ENCODE data around the gene FAM131A.

FAM131A gene

GRCh38 chr3:184348057-184348382, 10.6 kb downstream of the FAM131A start:
- DNase-seq (ENCODE audit: low read depth, low spot score), result no peak
- Histone ChIP-seq H3K4me3 (ENCODE audit: insufficient read length, low read depth) (no peak overlapping the region), H3K9ac (ENCODE audit: insufficient read length, low read depth) (no peak overlapping the region), H3K27me3 (ENCODE audit: insufficient read depth, insufficient read length) (no peaks in the 10 kb centered on the region), H3K9me3 (ENCODE audit: insufficient read depth, low read length) (no peaks in the 10 kb centered on the region), H3K36me3 (ENCODE audit: insufficient read depth, insufficient read length, low read length) (peaks cover 64% of the 10 kb centered on the region), H3K4me1 (ENCODE audit: insufficient read depth, insufficient read length) (peaks cover 23% of the 10 kb centered on the region)
- TF ChIP-seq SUZ12 (IDR thresholded peaks at IDR 0.05; ENCODE audit: extremely low read depth, insufficient read depth, insufficient read length) (no peak), ZNF274 (IDR thresholded peaks at IDR 0.05; ENCODE audit: low read depth, low read length) (no peak), YY1 (IDR thresholded peaks at IDR 0.05; ENCODE audit: insufficient read depth, insufficient read length) (no peak)

- Histone ChIP-seq H3K36me3 (ENCODE audit: insufficient read depth, insufficient read length, low read length) (peaks cover 67% of the 10 kb centered on the region), H3K27me3 (ENCODE audit: insufficient read depth, insufficient read length) (no peaks in the 10 kb centered on the region), H3K4me3 (ENCODE audit: insufficient read length, low read depth) (no peak overlapping the region), H3K4me1 (ENCODE audit: insufficient read depth, insufficient read length) (peaks cover 26% of the 10 kb centered on the region), H3K9me3 (ENCODE audit: insufficient read depth, low read length) (no peaks in the 10 kb centered on the region), H3K9ac (ENCODE audit: insufficient read length, low read depth) (no peak overlapping the region)
- no peak for TF ChIP-seq ZNF274 (IDR thresholded peaks at IDR 0.05; ENCODE audit: low read depth, low read length)
- no peak for TF ChIP-seq SUZ12 (IDR thresholded peaks at IDR 0.05; ENCODE audit: extremely low read depth, insufficient read depth, insufficient read length)
- no peak for DNase-seq (ENCODE audit: low read depth, low spot score)
Observed at GRCh38 chr3:184349563-184350470, 12.4 kb downstream of the FAM131A start.

- Histone ChIP-seq H3K4me3 (ENCODE audit: insufficient read length, low read depth) (no peak overlapping the region), H3K27me3 (ENCODE audit: insufficient read depth, insufficient read length) (no peaks in the 10 kb centered on the region), H3K9me3 (ENCODE audit: insufficient read depth, low read length) (no peaks in the 10 kb centered on the region), H3K4me1 (ENCODE audit: insufficient read depth, insufficient read length) (peaks cover 27% of the 10 kb centered on the region), H3K9ac (ENCODE audit: insufficient read length, low read depth) (no peak overlapping the region), H3K36me3 (ENCODE audit: insufficient read depth, insufficient read length, low read length) (peaks cover 72% of the 10 kb centered on the region)
- no peak for DNase-seq (ENCODE audit: low read depth, low spot score)
- TF ChIP-seq SUZ12 (IDR thresholded peaks at IDR 0.05; ENCODE audit: extremely low read depth, insufficient read depth, insufficient read length), result no peak
- TF ChIP-seq YY1 (IDR thresholded peaks at IDR 0.05; ENCODE audit: insufficient read depth, insufficient read length), result no peak
- no peak for TF ChIP-seq ZNF274 (IDR thresholded peaks at IDR 0.05; ENCODE audit: low read depth, low read length)
Observed at GRCh38 chr3:184350618-184351017, 13.2 kb downstream of the FAM131A start.

GRCh38 chr3:184351511-184352148, 14.2 kb downstream of the FAM131A start:
- Histone ChIP-seq H3K4me3 (ENCODE audit: insufficient read length, low read depth) (no peak overlapping the region), H3K9ac (ENCODE audit: insufficient read length, low read depth) (no peak overlapping the region), H3K36me3 (ENCODE audit: insufficient read depth, insufficient read length, low read length) (peaks cover 69% of the 10 kb centered on the region), H3K27me3 (ENCODE audit: insufficient read depth, insufficient read length) (no peaks in the 10 kb centered on the region), H3K9me3 (ENCODE audit: insufficient read depth, low read length) (no peaks in the 10 kb centered on the region), H3K4me1 (ENCODE audit: insufficient read depth, insufficient read length) (peaks cover 24% of the 10 kb centered on the region)
- TF ChIP-seq SUZ12 (IDR thresholded peaks at IDR 0.05; ENCODE audit: extremely low read depth, insufficient read depth, insufficient read length) (no peak), ZNF274 (IDR thresholded peaks at IDR 0.05; ENCODE audit: low read depth, low read length) (no peak), YY1 (IDR thresholded peaks at IDR 0.05; ENCODE audit: insufficient read depth, insufficient read length) (no peak)
- DNase-seq (ENCODE audit: low read depth, low spot score), result no peak

GRCh38 chr3:184352149-184352785, 14.9 kb downstream of the FAM131A start:
- Histone ChIP-seq H3K4me3 (ENCODE audit: insufficient read length, low read depth) (no peak overlapping the region), H3K27me3 (ENCODE audit: insufficient read depth, insufficient read length) (no peaks in the 10 kb centered on the region), H3K4me1 (ENCODE audit: insufficient read depth, insufficient read length) (peaks cover 24% of the 10 kb centered on the region), H3K36me3 (ENCODE audit: insufficient read depth, insufficient read length, low read length) (peaks cover 69% of the 10 kb centered on the region), H3K9ac (ENCODE audit: insufficient read length, low read depth) (no peak overlapping the region), H3K9me3 (ENCODE audit: insufficient read depth, low read length) (no peaks in the 10 kb centered on the region)
- DNase-seq (ENCODE audit: low read depth, low spot score), result no peak
- TF ChIP-seq SUZ12 (IDR thresholded peaks at IDR 0.05; ENCODE audit: extremely low read depth, insufficient read depth, insufficient read length), result no peak
- no peak for TF ChIP-seq YY1 (IDR thresholded peaks at IDR 0.05; ENCODE audit: insufficient read depth, insufficient read length)
- no peak for TF ChIP-seq ZNF274 (IDR thresholded peaks at IDR 0.05; ENCODE audit: low read depth, low read length)

GRCh38 chr3:184352897-184353545, 15.6 kb downstream of the FAM131A start:
- no peak overlapping the region for H3K4me3 ChIP-seq (ENCODE audit: insufficient read length, low read depth)
- no peaks in the 10 kb centered on the region for H3K27me3 ChIP-seq (ENCODE audit: insufficient read depth, insufficient read length)
- H3K9me3 ChIP-seq (ENCODE audit: insufficient read depth, low read length), result no peaks in the 10 kb centered on the region
- peaks cover 26% of the 10 kb centered on the region for H3K4me1 ChIP-seq (ENCODE audit: insufficient read depth, insufficient read length)
- H3K36me3 ChIP-seq (ENCODE audit: insufficient read depth, insufficient read length, low read length), result peaks cover 75% of the 10 kb centered on the region
- no peak for DNase-seq (ENCODE audit: low read depth, low spot score)
- H3K9ac ChIP-seq (ENCODE audit: insufficient read length, low read depth), result no peak overlapping the region
- TF ChIP-seq YY1 (IDR thresholded peaks at IDR 0.05; ENCODE audit: insufficient read depth, insufficient read length) (no peak), ZNF274 (IDR thresholded peaks at IDR 0.05; ENCODE audit: low read depth, low read length) (no peak), SUZ12 (IDR thresholded peaks at IDR 0.05; ENCODE audit: extremely low read depth, insufficient read depth, insufficient read length) (no peak)

Measured in NT2/D1 (cell line).